CD4-positive, alpha-beta T cell treated with Interleukin-21 for 1 hour (primary cell): ENCODE measurements around the gene RRBP1.

Source experiments
- DNase-seq: peaks from one replicate; pipeline ENCODE4 v3.0.0-alpha.2; 2020

The RRBP1 gene

GRCh38 chr20:17681726-17682102, 328 bp downstream of the RRBP1 start:
- DNase-seq: no peak

DNA sequence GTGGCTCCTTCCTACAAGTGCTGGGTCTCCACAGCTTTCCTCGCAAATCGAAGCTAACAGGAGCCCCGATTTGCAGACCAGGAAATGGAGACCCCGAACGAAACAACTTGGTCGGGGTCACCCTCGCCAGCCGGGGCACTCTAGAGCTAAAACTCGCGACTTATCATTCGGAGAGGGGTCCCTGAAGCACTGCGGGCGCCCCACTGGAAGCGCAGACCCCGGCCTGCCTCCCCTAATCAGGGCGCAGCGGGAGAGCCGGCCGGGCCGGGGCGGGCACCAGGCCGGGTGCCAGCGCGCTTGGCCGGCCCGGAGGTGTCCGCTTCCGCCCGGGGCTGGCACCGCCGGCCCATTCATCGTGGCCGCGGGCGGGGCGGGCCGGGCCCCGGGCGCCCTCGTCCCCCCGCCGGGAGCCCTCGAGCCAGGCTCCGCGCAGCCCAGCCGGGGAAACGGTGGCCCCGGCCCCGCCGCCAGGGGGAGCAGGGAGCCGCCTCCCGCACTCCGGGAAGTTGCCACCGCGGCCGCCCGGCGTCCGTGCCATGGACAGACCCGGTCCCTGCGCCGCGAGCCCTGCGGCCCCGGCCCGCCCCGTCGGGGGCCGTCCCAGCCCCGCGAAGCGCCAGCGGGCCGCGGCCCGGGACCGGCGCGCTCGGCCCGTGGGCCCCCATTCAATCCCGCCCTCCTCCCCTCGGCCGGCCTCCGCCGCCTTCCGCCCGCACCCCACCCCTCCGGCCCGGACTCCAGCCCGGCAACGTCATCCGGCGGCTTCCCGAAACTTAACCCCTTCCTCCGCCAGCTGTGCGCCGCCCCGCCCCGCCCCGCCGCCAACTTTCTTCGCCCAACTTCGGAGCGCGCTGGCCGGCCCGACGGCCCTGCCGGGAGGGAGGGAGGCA, 961 bp downstream of the RRBP1 start:
- peak; percentile 80 for DNase-seq

DNA sequence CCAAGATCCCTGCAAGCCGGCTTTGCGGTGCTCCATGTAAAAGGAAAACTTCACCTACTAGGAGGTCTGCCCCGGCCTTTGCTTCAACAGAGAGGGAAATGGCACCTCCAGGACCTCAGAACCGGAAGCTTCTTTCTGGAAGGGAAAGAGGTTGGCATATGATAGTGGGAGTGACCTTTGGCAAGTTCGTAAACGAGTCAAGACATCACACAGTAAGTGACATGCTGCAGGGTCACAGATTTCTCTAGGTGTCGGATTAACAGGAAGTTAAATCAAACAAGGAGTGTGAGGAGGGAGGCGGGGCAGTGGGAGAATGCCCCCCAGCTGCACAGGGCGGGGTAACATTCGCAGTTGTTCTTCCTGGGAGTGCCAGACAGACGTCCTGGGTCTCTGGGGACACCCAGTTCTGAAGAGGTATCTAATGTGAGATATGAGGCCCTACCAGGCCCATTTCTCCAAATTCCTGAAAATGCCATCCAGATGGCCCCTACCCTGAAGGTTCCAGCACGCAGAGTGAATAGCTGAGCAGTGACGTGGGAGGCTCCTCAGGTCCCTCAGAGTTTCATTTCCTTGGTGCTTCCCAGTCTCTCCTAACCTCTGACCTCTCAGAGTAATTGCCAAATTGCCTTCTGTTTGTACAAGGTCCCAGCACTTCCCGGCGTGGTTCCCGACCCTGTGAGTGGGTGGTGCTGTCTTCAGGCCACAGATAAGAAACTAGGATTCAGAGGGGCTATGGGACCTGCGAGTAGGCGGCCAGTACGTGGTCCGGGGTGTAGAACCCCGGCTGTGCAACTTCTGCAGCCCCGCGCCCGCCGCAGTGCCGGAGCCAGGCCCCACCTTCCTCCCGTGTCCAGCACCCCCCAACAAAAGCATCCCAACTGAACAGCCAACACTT, 1.9 kb downstream of the RRBP1 start:
- DNase-seq: peak; percentile 34

DNA sequence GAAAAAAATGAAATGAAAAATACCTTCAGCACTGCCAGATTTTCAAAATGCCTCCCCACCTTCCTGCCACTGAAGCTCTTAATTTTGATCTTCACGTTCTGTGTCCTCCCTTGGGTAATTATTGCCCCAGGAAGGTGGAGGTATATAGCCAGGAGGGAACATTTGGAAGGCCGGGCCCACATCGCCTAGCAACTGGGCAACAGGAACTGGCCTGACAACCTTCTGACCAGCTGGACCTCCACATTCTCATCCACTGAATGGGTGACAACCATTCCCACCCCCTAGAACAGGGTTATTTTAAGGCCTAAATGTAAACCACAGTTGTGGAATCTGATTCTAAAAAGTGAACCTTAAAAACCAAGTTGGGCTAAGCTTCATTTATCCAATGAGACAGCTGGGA, 3.2 kb downstream of the RRBP1 start:
- DNase-seq: no peak

- no peak for DNase-seq
Observed at GRCh38 chr20:17678295-17678694, 3.7 kb downstream of the RRBP1 start.

GRCh38 chr20:17676942-17677341, 5.1 kb downstream of the RRBP1 start:
- DNase-seq: no peak

DNA sequence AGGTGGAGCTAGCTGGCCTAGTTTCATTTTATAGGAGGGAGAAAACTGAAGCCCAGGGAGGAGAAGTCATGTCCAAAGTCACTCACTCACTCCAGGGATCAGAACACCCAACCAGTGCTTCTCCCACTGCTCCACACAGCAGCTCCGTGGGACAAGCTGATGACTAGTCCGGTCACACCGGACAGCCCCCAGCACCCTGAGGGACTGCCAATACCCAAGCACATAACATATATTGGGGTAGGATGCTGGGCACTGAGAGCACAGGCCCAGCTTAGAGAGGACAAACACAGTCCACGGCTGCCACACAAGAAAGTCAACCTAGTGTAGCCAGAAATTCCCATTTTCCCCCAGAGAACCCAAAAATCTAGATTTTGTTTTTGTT, 5.7 kb downstream of the RRBP1 start:
- no peak for DNase-seq

- DNase-seq: no peak
Observed at GRCh38 chr20:17675519-17676377, 6.3 kb downstream of the RRBP1 start.

DNA sequence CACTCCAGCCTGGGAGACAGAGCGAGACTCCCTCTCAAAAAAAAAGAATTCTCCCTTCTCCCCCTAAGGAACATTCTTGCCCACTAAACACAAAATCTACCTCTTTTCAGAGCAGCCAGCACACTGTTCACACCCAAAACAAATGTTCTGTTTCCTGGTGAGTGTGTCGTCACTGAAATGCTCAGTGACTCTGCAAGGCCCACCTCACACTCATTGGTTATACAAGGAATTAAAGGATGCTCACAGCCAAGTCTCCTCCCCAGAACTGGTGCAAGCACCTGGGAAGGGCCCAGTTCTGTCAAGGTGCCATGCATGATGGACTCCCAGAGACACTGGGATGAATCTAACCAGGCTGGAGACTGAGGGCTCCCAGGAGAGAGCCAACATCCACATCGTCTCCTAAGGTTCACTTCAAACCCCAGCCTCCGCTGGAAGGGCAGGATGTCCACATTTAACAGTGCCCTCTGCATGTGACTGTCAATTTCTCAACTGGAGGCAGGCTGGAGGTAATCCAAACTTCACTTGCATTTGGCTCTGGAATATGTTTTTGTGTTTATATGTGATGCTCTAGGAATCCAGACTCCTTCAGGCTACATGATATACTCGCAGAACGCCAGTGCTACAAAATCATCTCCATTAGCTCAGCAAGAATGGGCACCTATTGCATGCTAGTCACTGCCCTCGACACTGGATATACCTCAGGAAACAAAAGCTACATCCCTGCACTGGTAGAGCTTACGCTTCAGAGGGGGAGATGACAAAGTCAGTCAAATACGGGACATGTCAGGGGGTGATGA, 7.1 kb downstream of the RRBP1 start:
- DNase-seq: no peak

DNA sequence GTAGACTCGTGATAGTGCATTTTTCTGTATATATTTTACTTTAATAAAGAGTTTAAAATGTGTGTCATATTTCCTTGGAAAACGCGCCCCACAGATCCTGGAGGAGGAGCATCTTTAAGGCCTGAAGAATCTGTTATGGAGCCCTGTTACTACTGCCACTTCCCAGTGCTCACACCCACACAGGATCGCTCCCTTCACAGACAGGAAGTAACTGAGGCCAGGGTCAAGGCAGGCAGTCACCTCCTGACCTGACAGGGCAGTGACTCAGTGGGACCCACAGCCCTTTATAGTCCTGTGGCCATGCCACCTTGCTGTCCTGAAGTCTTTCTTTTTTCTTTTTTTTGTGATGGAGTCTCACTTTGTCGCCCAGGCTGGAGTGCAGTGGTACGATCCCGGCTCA, 9.0 kb downstream of the RRBP1 start:
- no peak for DNase-seq

- DNase-seq: no peak
Observed at GRCh38 chr20:17671565-17671964, 10.5 kb downstream of the RRBP1 start.

- no peak for DNase-seq
Observed at GRCh38 chr20:17671011-17671410, 11.0 kb downstream of the RRBP1 start.

- no peak for DNase-seq
Observed at GRCh38 chr20:17669306-17669931, 12.6 kb downstream of the RRBP1 start.

DNA sequence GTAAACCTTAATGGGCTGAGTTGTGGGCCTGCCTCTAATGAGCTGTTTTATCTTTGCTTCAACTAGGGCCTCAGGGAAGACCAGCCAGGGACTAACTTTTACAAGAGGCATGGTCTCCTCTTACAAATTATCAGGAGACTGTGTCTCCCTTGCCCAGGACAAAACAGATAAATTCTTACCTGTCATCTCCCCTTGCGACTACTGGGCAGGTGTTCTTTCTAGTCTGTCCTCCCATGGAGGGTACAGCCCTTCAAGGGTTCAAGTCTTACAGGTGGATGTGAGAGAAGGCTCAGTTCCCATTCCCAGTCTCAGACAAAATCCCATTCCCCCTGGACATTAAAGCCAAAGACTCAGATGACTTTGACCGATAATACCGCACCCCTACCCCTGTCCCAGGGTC, 13.6 kb downstream of the RRBP1 start:
- no peak for DNase-seq

DNA sequence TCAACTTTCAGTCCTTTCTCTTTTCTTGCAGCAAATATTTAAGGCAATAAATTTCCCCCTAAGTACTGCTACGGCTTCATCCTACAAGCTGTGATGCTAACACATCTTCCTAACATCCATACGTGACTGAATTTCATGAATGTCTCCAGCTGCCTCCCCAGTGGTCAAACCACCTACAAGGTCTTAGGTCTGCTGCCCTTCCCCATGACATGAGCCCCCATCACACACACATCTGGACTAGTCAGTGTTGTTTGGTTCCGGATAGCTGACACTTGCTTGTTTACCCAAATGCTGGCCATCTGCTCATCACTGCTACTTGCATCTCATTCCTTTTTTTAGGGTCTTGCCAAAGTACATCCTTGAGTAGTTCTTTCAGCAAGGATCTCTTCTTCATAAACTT, 14.6 kb downstream of the RRBP1 start:
- no peak for DNase-seq

GRCh38 chr20:17666481-17666880, 15.6 kb downstream of the RRBP1 start:
- DNase-seq: no peak

GRCh38 chr20:17665756-17666155, 16.3 kb downstream of the RRBP1 start:
- DNase-seq: no peak

DNA sequence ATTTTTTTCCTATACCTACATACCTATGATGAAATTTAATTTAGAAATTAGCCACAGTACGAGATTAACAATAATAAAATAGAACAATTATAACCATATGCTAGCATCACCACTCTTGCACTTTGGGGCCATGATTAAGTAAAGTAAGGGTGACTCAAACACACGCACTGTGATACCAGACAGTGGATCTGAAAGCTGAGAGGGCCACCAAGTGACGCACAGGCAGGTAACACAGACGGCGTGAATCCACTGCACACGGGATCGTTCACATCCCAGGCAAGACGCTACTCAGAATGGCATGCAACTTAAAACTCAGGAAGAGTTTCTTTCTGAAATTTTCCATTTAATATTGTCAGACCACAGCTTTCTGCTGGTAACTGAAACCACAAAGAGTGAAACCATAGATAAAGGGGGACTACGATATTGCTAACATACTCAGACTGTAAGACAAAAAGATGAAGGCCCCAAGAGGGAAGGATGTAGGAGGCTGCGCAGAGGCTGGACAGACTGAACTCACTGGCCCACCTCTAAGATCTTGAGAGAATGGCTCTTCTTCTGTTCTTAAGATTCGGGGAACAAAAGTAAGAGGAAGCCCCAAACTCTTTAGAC, 17.9 kb downstream of the RRBP1 start:
- DNase-seq: no peak

DNA sequence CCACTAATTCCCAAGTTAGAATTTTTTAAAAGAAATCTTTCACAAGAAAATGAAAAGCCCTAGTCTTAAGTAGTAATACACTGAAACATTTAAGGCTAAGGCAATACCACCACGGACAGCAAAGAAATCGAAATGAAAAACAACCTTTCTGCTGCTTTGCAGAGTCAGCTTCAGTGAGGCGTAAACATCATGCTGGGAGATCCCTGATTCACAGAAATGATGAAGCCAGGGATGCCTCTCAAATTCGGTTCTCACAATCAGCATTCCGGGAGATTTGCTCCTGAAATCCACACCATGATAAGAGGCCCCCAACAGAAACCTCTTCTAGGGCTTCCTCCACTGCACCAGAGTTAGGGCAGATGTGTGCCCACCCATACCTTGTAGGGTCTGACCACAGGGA, 18.6 kb downstream of the RRBP1 start:
- no peak for DNase-seq

GRCh38 chr20:17663040-17663399, 19.0 kb downstream of the RRBP1 start:
- DNase-seq: no peak

DNA sequence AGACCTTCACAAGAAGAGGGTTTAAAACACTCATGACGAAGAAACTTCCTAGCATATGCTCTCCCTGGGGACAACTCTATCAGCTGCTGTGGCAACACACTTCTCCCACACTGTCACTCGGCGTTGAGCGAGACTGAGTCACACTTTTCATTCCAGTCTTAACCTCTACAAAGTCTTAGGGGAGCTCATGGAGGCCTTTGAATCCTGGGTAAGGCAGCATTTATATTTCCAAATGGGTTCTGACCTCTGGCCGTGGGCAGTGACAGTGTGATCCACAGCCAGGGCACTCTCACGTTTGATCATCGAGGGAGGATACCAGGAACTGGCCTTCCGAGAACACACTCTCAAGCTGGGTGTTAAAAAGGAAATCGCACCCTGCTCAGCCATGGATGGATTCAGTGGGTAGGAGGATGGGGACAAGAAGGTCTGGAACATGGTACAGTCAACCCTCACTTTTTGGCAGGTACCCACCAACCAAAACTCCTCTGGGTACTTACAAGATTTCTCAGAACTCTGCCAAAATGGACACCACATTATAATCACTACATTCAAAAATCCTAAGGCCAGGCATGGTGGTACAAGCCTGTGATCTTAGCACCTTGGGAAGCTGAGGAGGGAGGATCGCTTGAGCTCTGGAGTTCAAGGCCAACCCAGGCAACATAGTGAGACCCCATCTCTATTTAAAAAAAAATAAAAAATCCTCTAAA, 19.6 kb downstream of the RRBP1 start:
- DNase-seq: no peak
